GM12892 (cell line): ENCODE data around the gene APBA2.

Experiments used
- DNase-seq: peaks from one replicate; pipeline ENCODE4 v3.0.0; 2011; ENCODE audit not compliant: insufficient read length
- FAIRE-seq: peaks from 2 replicates; lab custom pipeline; 2011; peaks lifted over from hg19 to GRCh38; lab: Jason Lieb, UNC
- POLR2A ChIP-seq: IDR thresholded peaks from 2 replicates; pipeline ENCODE4 v1.6.1; 2011; ENCODE audit warnings: low read depth, low read length, control low read depth
- POLR2AphosphoS5 ChIP-seq: IDR thresholded peaks from 2 replicates; pipeline ENCODE4 v1.6.1; 2011; ENCODE audit warnings: low read depth, low read length, control low read depth
- TAF1 ChIP-seq: IDR thresholded peaks from 2 replicates; pipeline ENCODE4 v1.6.1; 2011; ENCODE audit warnings: low read depth, mild to moderate bottlenecking, control low read depth, low read length, borderline replicate concordance

Gene APBA2

DNA sequence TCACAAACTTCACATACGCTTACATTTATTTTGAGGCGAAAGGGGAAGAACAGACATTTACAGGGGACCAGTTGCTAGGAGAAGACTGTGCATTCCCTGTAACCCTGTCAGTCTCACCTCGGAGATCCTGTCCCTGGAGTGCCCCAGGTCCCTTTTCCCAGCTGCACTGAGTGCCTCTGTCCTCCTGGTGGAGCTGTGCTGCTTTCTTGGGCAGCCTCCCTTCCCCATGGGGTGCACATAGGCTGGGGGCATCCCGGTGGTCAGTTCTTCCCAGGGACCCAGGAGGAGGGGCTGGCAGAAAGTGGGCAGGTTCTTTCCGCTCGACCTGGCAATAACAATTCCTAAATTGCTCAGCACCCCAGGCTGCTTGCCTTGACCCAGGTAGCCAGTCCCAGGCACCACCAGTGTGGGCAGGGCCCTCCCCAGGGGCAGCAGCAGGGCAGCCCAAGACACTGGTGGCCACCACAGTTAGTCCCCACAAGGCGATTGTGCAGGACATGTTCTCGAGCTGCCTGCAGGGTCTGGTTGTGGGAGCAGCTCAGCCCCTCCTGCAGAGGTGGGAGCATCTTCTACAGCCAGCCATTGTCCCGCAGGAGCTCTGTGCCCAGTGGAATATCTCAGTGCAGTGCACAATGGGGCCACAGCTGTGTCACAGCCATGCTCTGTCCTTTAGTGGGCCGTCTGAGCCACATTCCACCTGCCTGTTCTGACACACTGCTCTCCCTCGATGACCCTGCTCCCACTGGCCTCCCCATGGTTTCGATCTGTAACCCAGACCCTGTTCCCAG is 36.3 kb downstream of the APBA2 start:
- no peak for DNase-seq
- FAIRE-seq: no peak
- no peak for TF ChIP-seq POLR2AphosphoS5
- TF ChIP-seq POLR2A: no peak
- no peak for TF ChIP-seq TAF1

DNA sequence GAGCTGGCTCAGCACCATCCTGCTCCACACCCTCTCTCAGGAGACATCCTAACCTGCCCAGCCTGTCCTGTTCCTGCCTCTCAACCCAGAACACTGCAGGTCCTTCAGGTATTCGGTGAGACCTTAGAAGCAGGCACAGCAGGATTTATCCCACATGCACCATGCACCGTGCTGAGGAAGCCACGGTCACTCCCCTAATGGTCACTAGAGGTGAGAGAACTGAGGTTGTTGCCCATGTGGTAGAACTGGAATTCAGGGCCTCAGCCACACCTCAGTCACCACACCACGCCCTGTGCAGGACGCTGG is 36.9 kb downstream of the APBA2 start:
- FAIRE-seq (no peak), DNase-seq (no peak)
- TF ChIP-seq POLR2A: no peak

DNA sequence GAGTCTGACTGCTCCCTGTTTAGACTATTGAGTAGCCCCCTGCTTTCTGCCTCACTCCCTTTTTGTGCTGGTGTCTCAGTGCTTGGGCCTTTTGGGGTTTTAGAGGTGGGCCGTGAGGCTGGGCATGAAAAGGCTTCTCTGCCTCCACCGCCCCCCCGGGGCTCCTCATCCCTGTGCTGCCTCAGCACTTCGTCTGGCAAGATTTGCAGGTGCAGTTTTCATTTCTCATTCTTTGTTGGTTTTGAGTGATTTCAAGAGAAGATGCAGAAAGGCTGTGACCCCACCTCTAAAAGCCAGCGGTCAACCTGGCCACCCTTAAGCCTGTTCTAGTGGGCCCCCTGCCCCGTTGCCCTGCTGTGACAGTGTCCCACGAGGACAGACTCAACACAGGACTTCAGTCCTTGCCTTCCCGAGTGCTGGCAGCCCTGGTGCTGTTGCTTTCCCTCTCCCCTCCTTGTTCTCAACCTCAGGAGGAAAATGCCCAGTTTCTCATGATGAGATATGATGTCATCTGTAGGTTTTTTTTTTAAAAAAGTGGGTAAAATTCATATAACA is 38.0 kb downstream of the APBA2 start:
- DNase-seq: no peak
- TF ChIP-seq POLR2AphosphoS5 (no peak), TAF1 (no peak), POLR2A (no peak)
- FAIRE-seq: no peak

DNA sequence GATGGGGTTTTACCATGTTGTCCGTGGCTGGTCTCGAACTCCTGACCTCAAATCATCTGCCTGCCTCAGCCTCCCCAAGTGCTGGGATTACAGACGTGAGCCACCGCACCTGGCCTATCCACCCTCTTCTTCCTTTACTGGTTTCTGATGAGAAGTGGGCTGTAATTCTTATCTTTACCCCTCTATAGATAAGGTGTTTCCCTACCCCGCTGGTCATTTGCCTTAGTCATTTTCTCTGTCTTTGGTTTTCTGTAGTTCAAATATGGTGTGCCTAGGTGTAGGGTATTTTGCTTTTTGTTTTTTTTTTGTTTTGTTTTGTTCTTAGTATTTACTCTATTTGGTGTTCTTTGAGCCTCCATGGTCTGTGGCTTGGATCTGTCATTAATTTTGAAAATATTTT is 41.3 kb downstream of the APBA2 start:
- DNase-seq: no peak
- FAIRE-seq: no peak
- TF ChIP-seq POLR2A (no peak), POLR2AphosphoS5 (no peak), TAF1 (no peak)

DNA sequence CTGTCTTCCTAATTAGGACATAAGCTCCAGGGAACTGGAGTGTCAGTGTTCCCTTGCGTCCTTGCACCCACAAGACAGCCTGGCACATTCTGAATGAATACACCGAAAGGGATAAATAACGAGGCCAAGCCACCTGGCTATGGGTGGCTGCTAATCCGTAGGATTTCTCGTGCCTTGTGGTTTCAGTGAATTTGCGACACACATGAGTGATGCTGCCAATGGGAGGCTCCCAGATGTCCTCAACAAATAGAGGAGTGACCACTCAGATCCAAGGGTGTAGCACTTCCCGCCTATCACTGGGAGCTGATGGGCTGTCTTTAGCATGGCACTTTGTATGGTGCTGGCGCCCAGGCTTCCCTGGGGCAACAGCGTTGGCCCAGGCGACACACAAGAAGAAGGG is 43.4 kb downstream of the APBA2 start:
- no peak for DNase-seq
- no peak for TF ChIP-seq TAF1
- no peak for TF ChIP-seq POLR2A
- no peak for TF ChIP-seq POLR2AphosphoS5
- no peak for FAIRE-seq

DNA sequence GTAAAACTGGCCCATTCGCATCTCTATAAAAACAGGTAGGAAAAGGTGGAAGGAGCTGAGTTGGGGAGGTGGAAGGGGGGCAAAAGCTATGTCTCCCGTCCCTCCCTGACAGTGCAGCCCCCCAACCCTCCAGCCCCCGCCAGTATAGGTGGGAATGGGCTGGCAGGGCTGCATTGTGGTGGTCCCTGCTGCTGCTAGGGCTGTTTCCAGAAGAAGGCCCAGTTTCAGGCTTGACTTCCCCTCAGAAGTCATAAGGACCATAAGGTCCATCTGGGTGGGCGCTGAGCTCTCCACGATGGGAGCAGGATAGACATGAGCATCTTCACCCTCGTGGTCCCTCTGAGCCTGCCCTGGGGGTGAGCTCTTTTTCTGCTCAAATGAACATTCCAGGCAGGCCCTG is 44.2 kb downstream of the APBA2 start:
- FAIRE-seq (no peak), DNase-seq (no peak)
- no peak for TF ChIP-seq POLR2A
- TF ChIP-seq POLR2AphosphoS5: no peak
- TF ChIP-seq TAF1: no peak

DNA sequence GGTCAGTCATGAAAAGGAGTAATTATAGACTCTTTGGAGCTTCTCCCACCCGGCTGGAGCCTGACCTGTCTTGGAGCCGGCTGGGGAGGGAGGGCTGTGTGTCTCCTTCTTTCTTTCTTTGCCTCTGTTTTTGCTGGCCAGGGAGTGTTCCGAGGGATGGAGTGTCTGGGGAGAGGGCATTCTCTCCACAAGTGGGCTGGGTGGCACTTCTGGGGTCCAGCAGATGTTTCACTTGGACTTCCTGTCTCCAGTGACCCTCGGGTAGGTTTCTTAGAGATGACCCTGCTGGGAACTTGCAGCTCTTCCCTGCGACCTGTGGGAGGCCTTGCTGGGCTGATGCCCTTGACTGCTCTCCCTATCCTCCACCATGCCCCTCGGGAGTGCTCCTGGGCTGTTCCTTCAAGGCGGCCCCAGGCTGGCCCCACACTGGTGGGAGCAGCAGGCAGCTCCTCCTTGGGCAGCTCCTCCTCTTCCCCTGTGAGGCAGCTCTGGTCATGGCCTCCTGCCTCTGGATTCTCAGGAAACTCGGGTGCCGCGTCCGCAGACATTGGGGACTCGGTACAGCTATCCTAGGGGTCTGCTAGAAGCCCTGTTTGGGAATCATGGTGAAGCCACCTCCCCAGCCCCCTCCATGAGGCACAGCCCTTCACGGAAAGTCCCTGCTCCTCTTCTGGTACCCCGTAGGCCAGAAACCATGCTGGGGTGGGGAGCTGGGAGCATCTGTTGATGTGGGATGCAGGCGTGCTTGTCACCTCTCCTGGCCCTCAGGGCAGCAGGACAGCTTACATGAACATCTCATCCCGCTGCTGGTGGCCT is 44.9 kb downstream of the APBA2 start:
- TF ChIP-seq POLR2AphosphoS5: no peak
- no peak for TF ChIP-seq POLR2A
- no peak for FAIRE-seq
- DNase-seq: no peak

DNA sequence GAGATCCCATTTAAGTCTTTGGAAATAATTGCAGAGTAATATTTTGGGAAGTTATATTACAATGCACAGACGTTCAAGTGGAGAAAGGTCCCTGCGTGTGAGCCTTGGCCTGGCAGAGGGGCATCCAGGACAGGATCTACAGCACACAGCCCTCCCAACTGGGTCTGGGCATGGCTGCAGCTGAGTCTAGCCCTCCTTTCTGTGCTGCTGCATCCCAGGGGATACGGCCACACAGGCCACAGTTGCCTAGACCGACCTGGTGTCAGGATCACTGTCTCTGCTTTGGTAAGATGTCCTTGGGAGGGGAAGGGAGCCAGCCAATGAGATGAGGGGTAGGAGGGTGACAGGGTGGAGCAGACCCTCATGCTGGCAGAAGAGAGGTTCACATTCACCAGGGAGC is 46.1 kb downstream of the APBA2 start:
- no peak for DNase-seq
- FAIRE-seq: no peak
- TF ChIP-seq POLR2AphosphoS5 (no peak), POLR2A (no peak), TAF1 (no peak)

DNA sequence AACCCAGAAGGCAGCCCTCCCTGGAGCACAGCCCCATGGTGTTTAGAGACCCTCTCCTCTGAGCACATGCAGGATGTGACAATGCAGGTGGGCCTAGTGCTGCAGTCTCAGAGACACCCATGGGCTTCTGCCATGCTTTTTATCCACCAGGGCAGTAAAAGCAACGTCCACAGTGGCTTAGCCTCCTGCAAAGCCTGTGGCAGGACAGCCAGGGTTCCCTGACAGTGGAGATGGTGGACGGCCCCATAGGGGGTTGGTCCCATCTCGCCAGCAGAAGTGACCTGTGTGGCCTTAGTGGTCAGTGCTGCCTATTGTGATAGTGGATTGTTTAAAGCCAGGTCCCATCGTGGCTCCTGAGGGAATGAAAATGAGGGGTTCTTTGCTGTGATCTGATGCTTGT is 46.6 kb downstream of the APBA2 start:
- DNase-seq: no peak
- no peak for FAIRE-seq
- TF ChIP-seq TAF1 (no peak), POLR2AphosphoS5 (no peak), POLR2A (no peak)

DNA sequence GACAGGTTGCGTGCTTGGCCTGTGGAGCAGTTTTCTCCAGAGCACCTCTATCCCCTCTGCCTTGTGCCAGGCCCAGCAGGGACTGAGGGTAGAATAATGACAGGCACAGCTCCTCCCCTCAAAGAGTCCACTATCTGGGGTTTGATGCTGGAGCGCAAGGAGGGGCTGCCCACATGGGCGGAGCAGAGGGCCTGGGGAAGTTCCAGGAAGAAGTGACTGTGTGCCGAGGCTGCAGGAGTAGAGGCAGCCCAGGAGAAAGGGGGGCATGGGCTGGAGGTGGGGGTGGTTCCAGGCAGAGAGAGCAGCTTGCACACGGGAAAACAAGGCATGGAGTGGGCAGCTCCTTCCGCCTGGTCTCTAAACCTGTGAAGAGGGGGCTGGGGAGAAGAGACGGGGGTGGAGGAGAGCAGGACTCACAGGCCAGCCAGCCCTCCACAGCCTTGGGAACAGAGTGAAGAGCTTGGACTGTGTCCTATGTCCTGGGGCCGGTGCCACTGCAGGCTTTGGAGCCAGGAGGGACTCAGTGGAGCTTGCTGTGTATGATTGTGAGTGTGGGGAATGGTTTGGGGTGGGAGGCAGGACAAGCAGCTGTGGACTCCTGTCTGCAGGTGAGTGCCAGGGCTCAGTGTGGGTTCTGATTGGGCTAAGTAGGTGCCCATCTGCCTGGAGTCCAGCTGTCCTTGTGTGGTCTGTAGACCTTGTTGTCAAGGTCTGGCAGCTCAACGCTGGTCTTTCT is 48.1 kb downstream of the APBA2 start:
- FAIRE-seq (no peak), DNase-seq (no peak)
- TF ChIP-seq TAF1: no peak
- no peak for TF ChIP-seq POLR2AphosphoS5
- TF ChIP-seq POLR2A: no peak

DNA sequence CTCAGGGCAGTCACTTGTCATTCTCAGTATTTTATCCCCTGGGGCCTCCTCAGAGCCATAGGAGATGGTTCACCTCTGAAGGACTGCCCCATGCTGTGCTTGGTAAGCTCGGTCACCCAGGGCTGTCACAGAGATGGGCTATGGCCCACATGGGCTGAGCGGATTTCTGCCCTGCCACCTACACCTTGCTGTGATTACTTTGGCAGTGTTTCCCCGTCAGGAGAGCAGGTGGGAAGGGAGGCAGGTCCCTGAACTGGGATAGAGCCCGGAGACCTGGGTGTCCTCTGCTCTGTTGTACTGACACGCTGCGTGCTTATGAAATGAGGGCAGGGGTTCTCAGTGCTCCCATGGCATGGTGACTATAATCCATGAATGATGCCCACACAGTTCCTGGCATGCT is 48.9 kb downstream of the APBA2 start:
- TF ChIP-seq POLR2A (no peak), TAF1 (no peak), POLR2AphosphoS5 (no peak)
- DNase-seq: no peak
- no peak for FAIRE-seq
